Astrocyte (in vitro differentiated cells and primary cell): ENCODE measurements around the gene TMEM200C. TPM values are rescaled to one million over a fixed set of nuclear protein-coding genes. Genes with fewer than 3 reads are reported as not detected.

Experiments
- DNase-seq: peaks from one replicate; pipeline ENCODE4 v3.0.0-alpha.2; 2010; ENCODE audit warnings: low read depth
- FAIRE-seq: peaks from 2 replicates; lab custom pipeline; 2011; peaks lifted over from hg19 to GRCh38; lab: Jason Lieb, UNC
- H2AFZ ChIP-seq: 2 replicates; pipeline ENCODE4 v1.6.0; 2012; ENCODE audit warnings: low read depth, low read length, inconsistent platforms
- H3K27ac ChIP-seq: 2 replicates; pipeline ENCODE4 v1.5.1; 2011; ENCODE audit warnings: low read depth, low read length, inconsistent platforms
- H3K27me3 ChIP-seq: 2 replicates; pipeline ENCODE4 v1.6.0; 2011; ENCODE audit warnings: low read length, inconsistent platforms; ENCODE audit not compliant: insufficient read depth
- H3K36me3 ChIP-seq: 2 replicates; pipeline ENCODE4 v1.5.1; 2011; ENCODE audit warnings: low read length, inconsistent platforms; ENCODE audit not compliant: insufficient read depth
- H3K4me1 ChIP-seq: 2 replicates; pipeline ENCODE4 v1.5.1; 2011; ENCODE audit warnings: low read length, inconsistent platforms; ENCODE audit not compliant: insufficient read depth
- H3K4me2 ChIP-seq: 2 replicates; pipeline ENCODE4 v1.6.0; 2012; ENCODE audit warnings: low read length, inconsistent platforms
- H3K4me3 ChIP-seq: 2 replicates; pipeline ENCODE4 v1.5.1; 2011; ENCODE audit warnings: low read depth, mild to moderate bottlenecking, low read length, inconsistent platforms; ENCODE audit not compliant: insufficient read depth
- H3K79me2 ChIP-seq: 2 replicates; pipeline ENCODE4 v1.6.0; 2012; ENCODE audit warnings: mild to moderate bottlenecking, low read length, inconsistent platforms; ENCODE audit not compliant: insufficient read depth
- H3K9ac ChIP-seq: 2 replicates; pipeline ENCODE4 v1.6.0; 2012; ENCODE audit warnings: mild to moderate bottlenecking, low read length, inconsistent platforms
- H3K9me3 ChIP-seq: 2 replicates; pipeline ENCODE4 v1.5.1; 2012; ENCODE audit warnings: low read depth, mild to moderate bottlenecking, low read length, inconsistent platforms; ENCODE audit not compliant: insufficient read depth
- H4K20me1 ChIP-seq: 2 replicates; pipeline ENCODE4 v1.6.0; 2012; ENCODE audit warnings: low read length, inconsistent platforms; ENCODE audit not compliant: insufficient read depth
- H3K27ac Mint-ChIP-seq: one replicate; pipeline ENCODE4 v1.8.0; 2021; ENCODE audit warnings: mild to moderate bottlenecking, mixed read lengths; ENCODE audit not compliant: unreplicated experiment
- H3K27me3 Mint-ChIP-seq: one replicate; pipeline ENCODE4 v1.8.0; 2021; ENCODE audit warnings: low read depth, mixed read lengths; ENCODE audit not compliant: unreplicated experiment
- H3K36me3 Mint-ChIP-seq: one replicate; pipeline ENCODE4 v1.8.0; 2021; ENCODE audit warnings: low read depth, mixed read lengths; ENCODE audit not compliant: unreplicated experiment
- H3K4me1 Mint-ChIP-seq: one replicate; pipeline ENCODE4 v1.8.0; 2021; ENCODE audit warnings: low read depth, mixed read lengths; ENCODE audit not compliant: unreplicated experiment
- H3K4me3 Mint-ChIP-seq: one replicate; pipeline ENCODE4 v1.8.0; 2021; ENCODE audit warnings: mild to moderate bottlenecking, moderate library complexity, mixed read lengths; ENCODE audit not compliant: unreplicated experiment
- H3K9me3 Mint-ChIP-seq: one replicate; pipeline ENCODE4 v1.8.0; 2021; ENCODE audit warnings: mild to moderate bottlenecking, mixed read lengths; ENCODE audit not compliant: unreplicated experiment
- CTCF ChIP-seq: IDR thresholded peaks from 2 replicates; pipeline ENCODE4 v1.5.1; 2011; ENCODE audit warnings: low read depth, mild to moderate bottlenecking, inconsistent platforms, low read length, moderate library complexity; ENCODE audit not compliant: insufficient read depth
- EZH2 ChIP-seq: IDR thresholded peaks from 2 replicates; pipeline ENCODE4 v1.6.1; 2012; ENCODE audit warnings: mild to moderate bottlenecking, low read length, inconsistent platforms; ENCODE audit not compliant: insufficient read depth
- microRNA-seq: library from miRNA; unstranded; fragments of <30 nt; microRNA quantifications from one replicate; pipeline ENCODE4 v1.2.0, GENCODE V29; 2020
- total RNA-seq: library from RNA; stranded (reverse); gene quantifications from 2 replicates; pipeline ENCODE4 v1.2.1, GENCODE V29; 2021

Gene TMEM200C
- total RNA-seq, 1 donor from 2014 or later, result 11.3 TPM

GRCh38 chr18:5840025-5840424, 55.3 kb downstream of the TMEM200C start:
- no peak for DNase-seq
- no peak for FAIRE-seq
- Histone ChIP-seq H2AFZ (no peak overlapping the region), H4K20me1 (no peaks in the 10 kb centered on the region), H3K79me2 (no peaks in the 10 kb centered on the region), H3K9me3 (no peaks in the 10 kb centered on the region), H3K27ac (no peak overlapping the region), H3K4me1 (no peaks in the 10 kb centered on the region), H3K4me2 (no peak overlapping the region), H3K36me3 (no peaks in the 10 kb centered on the region), H3K9ac (no peak overlapping the region), H3K27me3 (no peaks in the 10 kb centered on the region), H3K4me3 (no peak overlapping the region)
- no peaks in the 10 kb centered on the region for H3K4me1 Mint-ChIP-seq
- no peaks in the 10 kb centered on the region for H3K36me3 Mint-ChIP-seq
- peaks cover 11% of the 10 kb centered on the region for H3K27me3 Mint-ChIP-seq
- H3K4me3 Mint-ChIP-seq, result no peak overlapping the region
- H3K9me3 Mint-ChIP-seq, result no peaks in the 10 kb centered on the region
- TF ChIP-seq CTCF (no peak), EZH2 (no peak)
- H3K27ac Mint-ChIP-seq, result no peak overlapping the region

DNA sequence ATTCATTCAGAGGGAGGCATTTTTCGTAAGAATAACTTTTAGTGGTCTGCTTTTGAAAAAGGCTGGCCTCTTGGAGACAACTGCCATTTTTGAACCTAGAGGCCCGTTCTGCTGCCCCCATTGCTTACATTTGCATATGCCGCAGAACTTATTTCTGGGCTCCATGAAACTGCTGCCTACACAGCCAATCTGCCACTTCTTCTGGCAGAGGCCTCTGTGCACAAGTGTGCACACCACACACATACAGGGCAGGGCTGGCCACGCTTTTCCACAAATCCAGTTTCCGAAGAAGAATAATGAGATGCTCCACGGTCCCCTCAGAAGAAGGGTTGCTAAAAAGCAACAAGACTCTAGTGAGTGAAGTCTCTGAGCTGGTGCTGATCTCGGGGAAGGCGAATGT, 56.2 kb downstream of the TMEM200C start:
- H4K20me1 ChIP-seq, result no peaks in the 10 kb centered on the region
- H3K4me1 Mint-ChIP-seq, result no peaks in the 10 kb centered on the region
- no peak overlapping the region for H3K4me3 Mint-ChIP-seq
- no peaks in the 10 kb centered on the region for H3K27me3 ChIP-seq
- no peak overlapping the region for H3K4me2 ChIP-seq
- no peak overlapping the region for H3K9ac ChIP-seq
- peaks cover 14% of the 10 kb centered on the region for H3K27me3 Mint-ChIP-seq
- DNase-seq, result no peak
- no peaks in the 10 kb centered on the region for H3K79me2 ChIP-seq
- H3K4me1 ChIP-seq, result no peaks in the 10 kb centered on the region
- H3K9me3 ChIP-seq, result no peaks in the 10 kb centered on the region
- H3K27ac ChIP-seq, result no peak overlapping the region
- no peaks in the 10 kb centered on the region for H3K36me3 ChIP-seq
- H3K4me3 ChIP-seq, result no peak overlapping the region
- H2AFZ ChIP-seq, result no peak overlapping the region
- no peak overlapping the region for H3K27ac Mint-ChIP-seq
- FAIRE-seq, result no peak
- H3K36me3 Mint-ChIP-seq, result no peaks in the 10 kb centered on the region
- no peaks in the 10 kb centered on the region for H3K9me3 Mint-ChIP-seq
- TF ChIP-seq CTCF, result no peak
- no peak for TF ChIP-seq EZH2

Small RNAs within 50 kb of the gene (microRNA-seq; reads per million reads assigned to microRNA genes)
- not detected for gene MIR3976
